HG02623 (cell line): ENCODE measurements around the gene NABP1.

Experiments used
- ATAC-seq: cut with Tn5 transposase; IDR thresholded peaks from one replicate; pipeline ENCODE4 v1.9.1; 2021; ENCODE audit warnings: moderate library complexity; ENCODE audit not compliant: unreplicated experiment

Gene NABP1

DNA sequence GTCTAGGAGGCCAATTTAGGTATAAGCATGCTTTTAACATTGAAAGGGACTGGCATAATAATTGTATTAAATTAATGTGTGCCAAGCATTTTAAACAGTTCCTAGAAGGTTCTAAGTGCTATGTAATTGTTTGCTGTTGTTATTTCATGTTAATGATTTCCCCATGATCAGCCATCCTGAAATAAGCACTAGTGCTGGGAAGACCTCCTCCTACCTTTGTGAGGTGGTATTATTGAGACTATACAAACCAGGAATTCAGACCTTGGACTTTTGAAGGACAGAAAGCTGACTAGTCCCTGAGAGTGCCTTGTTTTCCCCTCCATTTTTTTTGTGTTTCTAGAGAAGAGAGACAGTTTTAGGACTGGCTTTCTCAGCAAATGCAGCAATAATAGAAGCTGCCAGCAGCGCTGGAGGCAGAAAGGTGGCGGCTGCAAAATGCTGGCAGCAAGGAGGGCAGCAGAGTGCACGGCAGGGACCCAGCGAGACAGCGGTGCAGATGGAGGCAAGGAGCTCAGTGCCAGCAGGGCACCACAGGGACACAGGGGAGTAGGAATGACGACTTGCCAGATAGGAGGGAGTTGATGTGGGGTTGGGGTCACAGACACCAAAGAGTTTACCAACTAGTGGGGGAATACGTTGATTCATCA is 25.3 kb downstream of the NABP1 start:
- no peak for ATAC-seq

GRCh38 chr2:191705084-191705483 is 27.1 kb downstream of the NABP1 start:
- no peak for ATAC-seq

GRCh38 chr2:191705701-191706100 is 27.8 kb downstream of the NABP1 start:
- no peak for ATAC-seq

DNA sequence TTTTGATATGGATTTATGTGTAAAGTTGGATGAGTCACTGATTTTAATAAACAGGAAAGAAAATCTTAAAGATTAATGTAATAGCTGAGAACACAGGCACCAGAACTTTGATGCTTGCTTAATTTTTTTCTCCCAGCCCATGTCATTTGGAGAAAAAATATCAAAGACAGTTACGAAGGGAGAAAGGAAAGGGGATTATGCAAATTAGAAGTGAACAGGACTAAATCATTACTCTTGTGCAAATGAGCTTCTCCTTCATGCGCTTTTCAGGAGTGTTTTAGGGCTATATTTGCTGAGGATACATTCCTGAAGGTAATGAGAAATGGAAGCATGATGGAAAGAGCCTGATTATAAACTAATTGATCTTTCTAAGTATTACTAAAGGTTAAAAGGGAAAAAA is 28.9 kb downstream of the NABP1 start:
- ATAC-seq, result no peak

GRCh38 chr2:191707542-191707941 is 29.6 kb downstream of the NABP1 start:
- ATAC-seq, result no peak

GRCh38 chr2:191710411-191710900 is 32.5 kb downstream of the NABP1 start:
- ATAC-seq, result no peak

DNA sequence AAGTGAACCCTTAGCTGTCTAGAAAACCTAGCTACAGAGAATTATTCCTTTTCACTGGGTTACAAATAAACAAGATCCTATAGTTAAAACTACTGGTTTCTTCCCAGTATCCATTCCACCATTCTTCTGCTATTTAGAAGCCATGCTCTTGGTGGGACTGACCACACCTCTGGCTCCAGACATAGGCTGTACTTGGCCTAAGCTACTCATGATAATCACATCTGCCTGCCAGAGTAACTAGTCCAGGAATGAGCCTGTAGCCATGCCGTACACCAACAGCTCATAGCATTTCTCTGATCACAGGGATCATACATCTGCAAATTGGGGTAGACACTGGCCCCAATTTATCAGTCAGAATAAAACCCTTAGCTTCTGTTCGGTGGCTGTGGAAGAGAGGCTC is 33.7 kb downstream of the NABP1 start:
- ATAC-seq, result no peak

GRCh38 chr2:191713837-191714236 is 35.9 kb downstream of the NABP1 start:
- ATAC-seq, result no peak

- no peak for ATAC-seq
Measured at GRCh38 chr2:191714925-191715324, 37.0 kb downstream of the NABP1 start.

DNA sequence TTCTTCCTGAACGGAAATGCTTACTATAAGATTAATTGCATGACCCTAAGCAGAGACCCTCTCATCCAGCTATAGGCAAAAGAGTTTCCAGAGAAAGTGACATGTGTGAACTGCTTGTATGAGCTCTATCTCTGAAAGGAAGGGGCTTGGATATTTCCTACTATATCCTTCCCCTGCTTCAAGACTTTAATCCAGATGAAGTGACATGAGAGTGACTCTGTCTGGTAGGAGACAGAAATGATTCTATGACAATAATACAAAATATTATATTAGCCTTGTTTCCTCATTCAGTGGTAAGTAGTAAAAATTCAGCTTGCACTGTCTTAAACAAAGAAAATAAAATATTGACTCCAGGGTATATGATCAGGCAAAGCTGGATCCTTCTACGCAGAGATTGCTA is 37.5 kb downstream of the NABP1 start:
- no peak for ATAC-seq

DNA sequence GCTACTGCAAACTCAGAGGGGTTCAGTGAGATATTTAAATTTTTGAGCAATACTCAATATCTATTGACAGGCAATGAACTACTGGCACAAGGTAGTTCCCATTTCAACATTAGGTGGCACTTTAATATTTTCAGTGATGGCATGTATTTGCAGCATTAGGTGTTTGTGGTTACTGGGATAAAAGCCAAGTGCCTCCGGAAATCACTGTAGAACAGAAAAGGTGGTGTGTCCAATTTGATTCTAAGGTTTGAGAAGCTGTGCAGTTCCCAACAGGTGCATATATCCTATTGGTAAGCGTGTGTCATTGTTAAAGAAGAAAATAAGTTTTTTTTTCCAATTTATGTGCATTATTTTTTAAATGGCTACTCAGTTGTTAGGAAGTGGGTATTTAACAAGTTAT is 41.3 kb downstream of the NABP1 start:
- ATAC-seq, result no peak

DNA sequence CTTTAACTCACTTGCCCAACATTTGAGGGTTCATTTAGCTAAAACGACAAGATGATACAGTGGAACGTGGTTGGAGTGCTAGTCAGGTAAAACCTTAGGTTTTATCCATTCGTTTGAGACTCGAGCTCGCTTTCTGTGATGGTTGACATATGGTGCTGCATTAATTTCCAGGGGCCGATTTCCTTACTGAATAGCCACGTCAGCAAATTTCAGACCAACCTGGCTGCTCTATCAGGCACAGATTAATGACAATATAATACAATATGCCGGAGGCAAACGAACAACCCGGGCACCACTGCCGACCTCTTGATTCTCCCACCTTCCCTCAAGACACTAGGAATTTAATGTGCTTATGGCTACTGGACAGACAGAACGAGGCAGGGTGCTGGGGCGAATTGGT is 42.0 kb downstream of the NABP1 start:
- ATAC-seq, result no peak

- no peak for ATAC-seq
Measured at GRCh38 chr2:191721331-191721730, 43.4 kb downstream of the NABP1 start.

DNA sequence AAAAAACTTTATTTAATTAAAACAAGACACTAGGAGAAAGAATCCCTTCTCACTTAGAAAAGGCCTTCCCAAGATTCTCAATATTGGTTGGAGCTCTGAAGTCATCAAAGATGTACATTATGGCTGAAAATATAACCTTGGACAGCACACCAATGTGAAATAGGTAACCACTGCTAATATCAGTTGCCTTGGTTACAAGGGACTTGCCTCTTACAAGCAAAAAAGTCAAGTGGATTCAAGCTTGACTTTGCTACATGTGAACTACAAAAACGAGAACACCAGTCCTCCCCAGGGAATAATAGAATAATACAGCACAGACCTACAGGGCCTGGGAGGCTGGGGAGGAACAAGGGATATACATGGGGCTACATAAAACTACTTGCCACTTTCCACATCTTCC is 46.1 kb downstream of the NABP1 start:
- no peak for ATAC-seq

DNA sequence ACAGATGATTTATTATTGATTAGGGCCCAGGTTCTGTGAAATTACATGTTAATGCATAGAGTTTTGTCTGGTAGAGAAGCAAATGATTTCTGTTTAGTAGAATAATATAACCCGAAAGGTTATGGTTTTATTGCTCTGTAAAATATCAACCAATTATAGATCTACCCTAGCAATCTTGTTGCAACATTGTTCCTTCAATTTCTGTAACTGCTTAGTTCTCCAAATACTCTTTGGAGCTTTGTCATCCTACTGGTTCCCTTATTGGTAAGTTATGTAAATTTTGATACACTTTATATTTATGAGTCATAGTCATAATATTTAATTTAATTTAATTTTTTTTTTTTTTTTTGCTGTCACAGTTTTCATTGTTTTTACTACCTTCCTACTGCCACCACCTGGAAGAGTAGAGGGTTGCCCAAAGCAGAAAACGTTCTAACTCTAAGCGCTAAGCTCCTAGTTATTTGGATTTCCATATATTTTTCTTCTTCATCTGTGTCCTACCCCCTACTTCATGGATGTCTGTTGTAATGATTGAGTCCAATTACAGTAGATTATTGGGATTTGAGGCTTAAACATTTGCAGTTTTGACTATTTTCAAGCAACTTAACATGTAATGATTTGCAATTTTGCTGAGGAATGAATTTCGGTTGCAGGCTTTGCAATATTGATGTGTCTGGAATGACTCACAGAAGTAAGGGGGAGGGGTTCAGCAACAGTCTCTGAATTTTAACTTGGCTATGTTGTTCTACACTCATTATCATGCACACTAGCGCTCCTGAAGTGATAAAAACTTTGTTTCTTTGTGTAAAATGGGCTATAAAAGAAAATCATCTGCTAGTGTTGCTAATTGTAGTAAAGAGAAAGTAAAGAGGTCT is 51.1 kb downstream of the NABP1 start:
- no peak for ATAC-seq

DNA sequence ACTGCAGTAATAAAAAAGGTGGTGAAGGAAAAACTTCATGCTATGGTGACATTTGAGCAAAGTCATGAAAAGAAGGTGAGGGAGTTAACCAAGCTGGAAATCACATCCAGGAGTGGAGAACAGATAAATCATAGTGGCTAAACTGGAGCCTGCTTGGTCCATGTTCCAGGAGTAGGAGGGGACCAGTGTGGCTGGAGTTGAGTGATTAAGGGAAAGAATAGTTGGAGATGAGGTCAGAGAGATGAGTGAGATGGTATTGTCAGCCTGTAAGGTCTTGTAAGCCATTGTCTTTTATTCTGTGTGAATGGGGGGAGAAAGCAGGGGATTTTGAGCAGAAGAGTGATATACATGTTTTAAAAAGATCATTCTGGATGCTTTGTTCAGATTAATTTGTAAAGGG is 52.3 kb downstream of the NABP1 start:
- ATAC-seq, result no peak
